HG02588 (cell line): Measurements from ENCODE around the gene SF3B3.

Source experiments
- ATAC-seq: cut with Tn5 transposase; IDR thresholded peaks from one replicate; pipeline ENCODE4 v1.9.1; 2021; ENCODE audit warnings: mild to moderate bottlenecking, moderate library complexity; ENCODE audit not compliant: unreplicated experiment

Gene SF3B3

DNA sequence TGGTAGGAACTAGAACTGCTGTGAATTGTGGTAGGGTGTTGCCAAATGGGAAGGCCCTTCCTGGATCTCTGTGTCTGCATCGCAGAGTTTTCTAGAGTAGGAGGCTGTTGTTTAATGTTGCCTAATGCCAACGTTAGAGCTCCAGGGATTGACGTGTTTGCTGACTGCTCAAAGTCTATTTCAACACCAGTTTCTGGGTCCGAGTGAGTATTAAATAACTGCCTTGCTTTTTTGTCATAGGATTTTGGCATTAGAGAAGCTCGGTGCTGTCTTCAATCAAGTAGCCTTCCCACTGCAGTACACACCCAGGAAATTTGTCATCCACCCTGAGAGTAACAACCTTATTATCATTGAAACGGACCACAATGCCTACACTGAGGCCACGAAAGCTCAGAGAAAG lies 40.0 kb downstream of the SF3B3 start:
- ATAC-seq, result no peak

GRCh38 chr16:70565053-70565452 lies 41.4 kb downstream of the SF3B3 start:
- ATAC-seq, result no peak

GRCh38 chr16:70568601-70569237 lies 45.1 kb downstream of the SF3B3 start:
- no peak for ATAC-seq

DNA sequence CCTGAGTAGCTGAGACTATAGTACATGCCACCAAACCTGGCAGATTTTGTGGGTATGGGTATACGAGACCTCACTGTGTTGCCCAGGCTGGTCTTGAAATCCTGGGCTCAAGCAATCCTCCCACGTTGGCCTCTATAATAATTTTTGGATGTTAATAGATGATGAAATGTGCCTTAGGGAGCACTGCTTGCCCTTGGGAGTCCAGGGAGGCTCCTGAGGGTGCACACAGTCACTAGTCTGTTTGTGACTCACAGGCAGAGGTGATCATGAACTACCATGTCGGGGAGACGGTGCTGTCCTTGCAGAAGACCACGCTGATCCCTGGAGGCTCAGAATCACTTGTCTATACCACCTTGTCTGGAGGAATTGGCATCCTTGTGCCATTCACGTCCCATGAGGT lies 46.1 kb downstream of the SF3B3 start:
- ATAC-seq, result no peak

- no peak for ATAC-seq
Observed at GRCh38 chr16:70570967-70571570, 47.5 kb downstream of the SF3B3 start.

DNA sequence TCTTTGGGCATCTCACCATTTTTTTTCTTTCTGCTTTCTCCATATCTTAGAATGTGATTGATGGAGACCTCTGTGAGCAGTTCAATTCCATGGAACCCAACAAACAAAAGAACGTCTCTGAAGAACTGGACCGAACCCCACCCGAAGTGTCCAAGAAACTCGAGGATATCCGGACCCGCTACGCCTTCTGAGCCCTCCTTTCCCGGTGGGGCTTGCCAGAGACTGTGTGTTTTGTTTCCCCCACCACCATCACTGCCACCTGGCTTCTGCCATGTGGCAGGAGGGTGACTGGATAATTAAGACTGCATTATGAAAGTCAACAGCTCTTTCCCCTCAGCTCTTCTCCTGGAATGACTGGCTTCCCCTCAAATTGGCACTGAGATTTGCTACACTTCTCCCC lies 48.0 kb downstream of the SF3B3 start:
- ATAC-seq, result no peak

GRCh38 chr16:70572050-70572925 lies 48.7 kb downstream of the SF3B3 start:
- no peak for ATAC-seq

DNA sequence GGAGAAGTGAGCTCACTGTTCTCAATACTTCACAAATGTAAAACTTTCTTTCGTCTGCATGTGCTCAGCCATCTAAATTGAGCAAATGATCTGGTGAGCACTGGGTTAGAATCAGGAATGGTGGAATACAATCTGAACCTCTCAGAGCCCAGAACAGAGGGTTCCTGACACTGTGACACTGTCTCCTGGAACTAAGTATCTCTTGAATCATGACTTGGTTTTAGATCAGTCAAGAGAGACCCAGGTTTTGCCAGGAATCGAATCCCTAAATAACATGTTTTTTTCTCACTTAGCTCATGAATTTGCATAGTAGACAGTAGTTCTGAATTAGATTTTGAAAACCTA lies 49.3 kb downstream of the SF3B3 start:
- no peak for ATAC-seq

DNA sequence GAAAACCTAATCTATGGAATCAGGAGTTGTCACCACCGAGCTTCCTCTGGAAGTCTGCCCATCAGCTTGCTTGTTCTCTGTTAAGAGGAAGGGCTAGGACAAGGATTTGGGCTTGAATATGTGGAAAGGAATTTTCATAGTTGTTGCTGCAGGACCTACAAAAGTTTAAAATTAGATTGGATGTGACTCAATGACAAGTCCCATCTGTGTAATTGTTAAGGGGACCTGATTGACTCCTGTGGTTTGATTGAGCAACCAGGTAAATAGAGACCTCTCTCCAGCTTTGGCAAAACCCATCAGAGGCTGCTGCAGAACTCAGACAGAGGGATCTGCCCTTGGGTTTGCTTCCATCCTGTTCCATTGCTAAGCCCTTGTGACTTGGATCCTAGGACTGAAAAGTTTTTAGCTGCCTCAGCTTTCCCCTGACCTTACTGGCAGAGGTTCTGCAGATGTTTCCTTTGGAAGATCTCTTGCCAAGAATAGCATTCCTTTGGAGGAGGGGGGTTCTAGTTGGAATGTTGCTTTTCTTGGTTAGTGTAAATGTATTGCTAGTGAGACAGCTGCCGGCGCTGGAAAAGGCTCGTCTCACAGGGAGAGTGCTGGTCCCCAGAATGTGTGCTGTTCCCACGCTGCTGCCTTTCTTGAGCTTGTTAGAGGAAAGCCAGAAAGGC lies 50.0 kb downstream of the SF3B3 start:
- no peak for ATAC-seq

DNA sequence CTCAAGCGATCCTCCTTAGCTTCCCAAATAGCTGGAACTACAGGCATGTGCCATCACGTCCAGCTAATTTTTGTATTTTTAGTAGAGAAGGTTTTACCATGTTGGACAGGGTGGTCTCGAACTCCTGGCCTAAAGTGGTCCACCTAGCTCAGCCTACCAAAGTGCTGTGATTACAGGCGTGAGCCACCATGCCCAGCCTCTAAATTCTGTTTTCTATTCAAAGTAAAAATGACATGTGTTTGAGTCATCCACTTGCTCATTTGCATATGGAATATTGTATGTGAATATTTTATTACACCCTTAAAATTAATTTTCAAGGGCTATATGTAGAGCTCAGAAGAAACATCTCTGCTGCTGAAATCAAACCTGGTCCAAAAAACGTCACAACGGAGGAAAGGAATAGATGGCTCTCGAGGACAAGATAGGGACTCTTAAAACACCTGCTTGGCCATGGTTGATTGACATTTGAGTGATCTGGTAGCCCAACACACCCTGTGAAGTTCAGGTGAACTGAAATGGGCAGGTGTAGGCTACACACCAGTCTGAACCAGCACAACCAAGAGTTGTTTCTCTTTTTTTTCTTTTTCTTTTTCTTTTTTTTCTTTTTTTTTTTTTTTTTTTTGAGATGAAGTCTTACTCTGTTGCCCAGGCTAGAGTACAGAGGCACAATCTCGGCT lies 51.1 kb downstream of the SF3B3 start:
- ATAC-seq, result no peak

DNA sequence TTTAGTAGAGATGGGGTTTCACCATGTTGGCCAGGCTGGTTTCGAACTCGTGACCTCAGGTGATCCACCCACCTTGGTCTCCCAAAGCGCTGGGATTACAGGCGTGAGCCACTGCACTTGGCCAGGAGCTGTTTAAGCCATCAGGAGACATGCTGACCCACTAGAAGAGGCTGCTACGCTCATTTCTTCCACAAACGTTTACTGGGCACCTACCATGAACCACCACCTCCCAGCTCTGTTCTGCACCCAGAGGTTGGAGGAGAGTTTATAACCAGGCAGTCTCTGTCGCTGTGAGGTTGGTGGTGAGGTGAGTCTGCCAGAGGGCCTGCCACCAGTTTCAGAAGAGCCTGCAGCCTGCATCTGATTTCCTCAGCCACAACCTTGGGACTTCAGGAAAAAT lies 51.8 kb downstream of the SF3B3 start:
- ATAC-seq, result no peak

- ATAC-seq, result peak; percentile 69
Observed at GRCh38 chr16:70576431-70577255, 53.0 kb downstream of the SF3B3 start.

DNA sequence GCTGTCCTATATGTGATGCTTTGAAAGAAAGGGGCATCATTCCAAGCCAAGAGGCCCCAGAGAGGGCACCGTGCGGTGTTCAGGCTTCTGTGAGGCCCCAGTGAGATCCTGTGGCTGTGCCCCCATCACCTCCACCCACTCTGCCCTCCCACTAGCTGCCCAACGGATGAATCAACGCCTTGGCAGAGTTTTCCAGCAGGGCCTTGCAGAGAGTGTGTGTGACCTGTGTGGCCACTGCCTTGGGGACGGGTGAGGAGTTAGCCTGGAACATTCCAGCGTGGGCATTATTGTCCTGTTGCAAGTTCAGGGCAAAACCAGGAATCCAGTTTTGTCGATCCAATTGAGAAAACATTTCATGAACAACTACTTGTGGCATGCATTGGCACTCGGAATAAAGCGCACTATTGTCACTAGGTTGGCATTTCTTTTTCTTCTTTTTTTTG lies 53.7 kb downstream of the SF3B3 start:
- ATAC-seq, result no peak

DNA sequence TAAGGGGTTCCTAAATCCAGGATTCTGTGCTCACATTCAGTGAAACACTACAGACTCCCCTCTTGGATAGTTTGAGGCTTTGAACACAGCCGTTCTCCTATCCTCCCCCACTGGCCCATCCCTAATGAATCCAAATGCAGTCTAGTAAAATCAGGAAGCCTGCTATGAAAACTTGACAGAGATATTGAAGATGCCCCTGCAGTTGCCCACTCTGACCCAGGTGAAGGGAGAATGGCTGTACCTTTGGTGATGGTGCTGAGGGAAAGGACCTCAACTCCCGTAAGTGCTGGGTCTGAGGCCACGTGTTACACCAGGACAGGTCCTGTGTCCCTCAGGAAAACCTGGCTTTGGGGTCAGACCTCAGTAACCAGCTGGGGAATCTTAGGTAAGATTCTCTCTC lies 54.4 kb downstream of the SF3B3 start:
- ATAC-seq, result no peak

GRCh38 chr16:70579248-70579647 lies 55.6 kb downstream of the SF3B3 start:
- no peak for ATAC-seq

- ATAC-seq, result no peak
Observed at GRCh38 chr16:70579648-70580630, 56.3 kb downstream of the SF3B3 start.

DNA sequence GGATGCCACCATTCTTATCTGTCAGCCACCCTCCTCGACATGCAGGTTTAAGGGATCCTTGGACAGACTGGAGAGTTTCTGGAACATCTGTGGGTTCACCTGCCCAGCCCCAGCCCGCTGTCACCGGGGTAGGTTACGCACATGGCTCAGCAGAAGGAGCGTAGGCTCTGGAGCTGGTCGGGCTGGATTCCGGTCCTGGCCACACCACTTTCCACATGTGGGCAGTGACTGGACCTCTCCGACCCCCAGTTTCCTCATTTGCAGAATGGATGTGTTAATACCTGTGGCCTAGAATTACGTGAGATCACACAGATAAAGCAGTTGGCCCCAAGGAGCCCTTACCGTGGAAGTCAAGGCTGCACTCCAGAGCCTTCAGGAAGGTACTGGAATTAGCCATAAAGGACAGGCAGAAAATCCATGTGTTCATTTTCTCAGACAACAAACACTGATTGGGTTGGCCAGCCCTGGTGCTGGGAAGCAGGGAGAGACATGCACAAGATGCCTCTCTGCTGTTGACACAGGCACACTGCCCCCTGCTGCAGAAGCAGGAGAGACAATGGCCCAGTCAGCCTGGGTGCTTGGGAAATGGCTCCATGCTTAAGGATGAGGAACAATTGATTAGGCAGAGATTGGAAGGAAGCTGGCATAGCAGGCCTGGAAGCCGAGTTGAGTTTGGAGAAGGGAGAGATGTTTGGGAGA lies 58.8 kb downstream of the SF3B3 start:
- ATAC-seq, result no peak

DNA sequence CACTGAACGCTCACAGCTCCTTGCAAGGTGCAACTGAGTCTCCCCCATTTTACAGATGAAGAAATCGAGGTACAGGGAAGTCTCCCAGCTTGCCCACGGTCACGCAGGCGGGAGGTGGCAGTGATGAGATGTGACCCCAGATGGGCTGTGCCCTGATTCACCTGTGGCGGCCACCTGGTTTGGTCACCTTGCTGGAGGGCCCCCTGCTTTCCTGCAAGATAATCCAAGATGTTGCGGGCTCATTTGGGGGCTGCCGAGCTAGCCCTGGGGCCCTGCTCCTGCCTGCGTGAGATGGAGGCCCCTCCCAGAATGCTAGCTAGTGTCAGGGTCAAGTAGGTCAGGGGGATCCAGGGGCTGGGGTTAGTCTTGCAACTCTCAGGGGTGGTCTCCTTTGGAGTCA lies 63.1 kb downstream of the SF3B3 start:
- ATAC-seq, result no peak
